Chondrocyte (in vitro differentiated cells): Measurements from ENCODE around the gene SLCO4A1. TPM values are rescaled to one million over a fixed set of nuclear protein-coding genes. Genes with fewer than 3 reads are reported as not detected.
A peak's percentile ranks its signal among the peaks of the same experiment; 100 is the strongest.

ENCODE experiments used
- DNase-seq: peaks from one replicate; pipeline ENCODE4 v3.0.0; 2021; ENCODE audit warnings: mixed read lengths, low spot score
- H3K27ac Mint-ChIP-seq: one replicate; pipeline ENCODE4 v1.8.0; 2021; ENCODE audit warnings: mild to moderate bottlenecking, moderate library complexity, mixed read lengths; ENCODE audit not compliant: unreplicated experiment
- H3K27me3 Mint-ChIP-seq: 2 replicates; pipeline ENCODE4 v1.8.0; 2021; ENCODE audit warnings: low read depth, mixed read lengths
- H3K36me3 Mint-ChIP-seq: 2 replicates; pipeline ENCODE4 v1.8.0; 2021; ENCODE audit warnings: low read depth, mixed read lengths
- H3K4me1 Mint-ChIP-seq: 2 replicates; pipeline ENCODE4 v1.8.0; 2021; ENCODE audit warnings: low read depth, mild to moderate bottlenecking, mixed read lengths
- H3K4me3 Mint-ChIP-seq: one replicate; pipeline ENCODE4 v1.8.0; 2021; ENCODE audit warnings: mild to moderate bottlenecking, moderate library complexity, mixed read lengths; ENCODE audit not compliant: unreplicated experiment
- H3K9me3 Mint-ChIP-seq: 2 replicates; pipeline ENCODE4 v1.8.0; 2021; ENCODE audit warnings: low read depth, mixed read lengths
- total RNA-seq: library from RNA; stranded (reverse); gene quantifications from 3 replicates; pipeline ENCODE4 v1.2.1, GENCODE V29; 2021
- TF ChIP-seq, protein P1 (sequence below): fragments of 200-600 bp; sonication (generic); IDR thresholded peaks from 2 replicates; pipeline ENCODE4 v1.5.0; 2021; ENCODE audit warnings: antibody characterized with exemption, mild to moderate bottlenecking, moderate library complexity

Gene SLCO4A1
- total RNA-seq, 1 donor from 2014 or later = not detected

- Mint-ChIP-seq H3K4me1 (no peaks in the 10 kb centered on the region), H3K4me3 (no peak overlapping the region), H3K9me3 (peaks cover 10% of the 10 kb centered on the region), H3K36me3 (no peaks in the 10 kb centered on the region), H3K27ac (no peak overlapping the region), H3K27me3 (peaks cover 65% of the 10 kb centered on the region)
- peak; percentile 19 for DNase-seq
- TF ChIP-seq, protein P1, sequence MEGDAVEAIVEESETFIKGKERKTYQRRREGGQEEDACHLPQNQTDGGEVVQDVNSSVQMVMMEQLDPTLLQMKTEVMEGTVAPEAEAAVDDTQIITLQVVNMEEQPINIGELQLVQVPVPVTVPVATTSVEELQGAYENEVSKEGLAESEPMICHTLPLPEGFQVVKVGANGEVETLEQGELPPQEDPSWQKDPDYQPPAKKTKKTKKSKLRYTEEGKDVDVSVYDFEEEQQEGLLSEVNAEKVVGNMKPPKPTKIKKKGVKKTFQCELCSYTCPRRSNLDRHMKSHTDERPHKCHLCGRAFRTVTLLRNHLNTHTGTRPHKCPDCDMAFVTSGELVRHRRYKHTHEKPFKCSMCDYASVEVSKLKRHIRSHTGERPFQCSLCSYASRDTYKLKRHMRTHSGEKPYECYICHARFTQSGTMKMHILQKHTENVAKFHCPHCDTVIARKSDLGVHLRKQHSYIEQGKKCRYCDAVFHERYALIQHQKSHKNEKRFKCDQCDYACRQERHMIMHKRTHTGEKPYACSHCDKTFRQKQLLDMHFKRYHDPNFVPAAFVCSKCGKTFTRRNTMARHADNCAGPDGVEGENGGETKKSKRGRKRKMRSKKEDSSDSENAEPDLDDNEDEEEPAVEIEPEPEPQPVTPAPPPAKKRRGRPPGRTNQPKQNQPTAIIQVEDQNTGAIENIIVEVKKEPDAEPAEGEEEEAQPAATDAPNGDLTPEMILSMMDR = no peak
These were observed 72.5 kb downstream of the SLCO4A1 start for GRCh38 chr20:62714799-62715198.

DNA sequence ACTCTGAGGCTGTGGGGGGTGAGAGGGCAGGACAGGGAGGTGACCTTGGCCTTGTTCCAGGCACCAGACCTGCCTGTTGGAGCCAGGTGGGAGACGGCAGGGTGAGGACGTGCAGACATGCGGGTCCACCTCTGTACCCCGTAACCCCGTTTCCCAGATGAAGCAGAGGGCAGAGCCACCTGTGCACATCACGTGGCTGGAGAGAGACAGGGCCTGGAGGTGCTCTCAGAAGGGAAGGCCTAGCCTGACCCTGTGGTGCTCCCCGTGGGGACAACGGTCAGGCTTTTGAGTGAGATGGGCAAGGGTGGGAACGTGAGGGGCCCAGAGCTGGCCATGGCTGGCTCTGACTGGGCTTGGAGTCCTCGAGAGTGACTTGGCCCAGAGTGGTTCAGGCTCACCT is 72.9 kb downstream of the SLCO4A1 start:
- Mint-ChIP-seq H3K27ac (no peak overlapping the region), H3K9me3 (peaks cover 11% of the 10 kb centered on the region), H3K4me3 (no peak overlapping the region), H3K27me3 (peaks cover 62% of the 10 kb centered on the region), H3K36me3 (no peaks in the 10 kb centered on the region), H3K4me1 (no peaks in the 10 kb centered on the region)
- TF ChIP-seq, protein P1 = no peak
- peak; percentile 68 for DNase-seq

DNA sequence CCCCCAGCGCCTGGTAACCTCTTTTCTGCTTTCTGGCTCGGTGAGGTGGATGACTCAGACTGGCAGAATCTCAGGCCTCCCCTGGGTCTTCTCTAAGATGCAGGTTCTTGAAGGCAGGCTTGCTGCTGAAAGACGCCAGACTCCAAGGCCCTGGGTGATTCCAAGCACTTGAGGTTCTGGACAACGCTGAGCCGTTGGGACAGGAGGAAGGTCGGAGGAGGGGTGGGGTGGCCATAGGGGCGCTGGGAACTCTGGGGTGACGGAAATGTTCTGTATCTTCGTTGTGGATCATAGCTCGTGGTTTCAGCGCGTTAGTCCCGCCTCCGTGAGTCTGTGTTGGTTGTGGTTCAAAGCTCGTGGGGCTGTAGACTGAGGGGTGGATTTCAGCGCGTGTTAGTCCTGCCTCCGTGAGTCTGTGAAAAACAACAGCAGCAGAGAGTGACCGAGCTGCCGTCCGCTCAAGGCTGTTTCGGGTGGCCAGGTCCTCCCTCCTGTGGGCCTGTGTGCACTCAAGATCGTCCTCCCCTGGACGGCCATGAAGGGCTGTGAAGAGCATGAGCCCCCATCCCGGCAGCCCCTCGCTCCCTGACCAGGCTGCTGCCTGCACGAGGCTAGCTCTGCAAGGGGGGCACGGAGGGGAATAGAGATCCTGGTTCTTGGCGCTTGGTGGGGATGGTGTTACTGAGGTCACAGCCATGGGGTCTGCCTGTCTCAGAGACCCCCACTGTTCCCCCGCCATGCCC is 74.1 kb downstream of the SLCO4A1 start:
- H3K4me3 Mint-ChIP-seq = no peak overlapping the region
- no peaks in the 10 kb centered on the region for H3K4me1 Mint-ChIP-seq

GRCh38 chr20:62716941-62717310 is 74.6 kb downstream of the SLCO4A1 start:
- H3K4me1 Mint-ChIP-seq = no peaks in the 10 kb centered on the region
- H3K4me3 Mint-ChIP-seq = no peak overlapping the region
- H3K27me3 Mint-ChIP-seq = peaks cover 59% of the 10 kb centered on the region
- peaks cover 5% of the 10 kb centered on the region for H3K36me3 Mint-ChIP-seq
- TF ChIP-seq, protein P1 = no peak
- H3K27ac Mint-ChIP-seq = no peak overlapping the region
- DNase-seq = peak; percentile 71
- peaks cover 27% of the 10 kb centered on the region for H3K9me3 Mint-ChIP-seq

More for the DNA sequence above, 74.1 kb downstream of the SLCO4A1 start:
- DNase-seq = no peak
- no peak overlapping the region for H3K27ac Mint-ChIP-seq
- H3K27me3 Mint-ChIP-seq = peaks cover 57% of the 10 kb centered on the region
- H3K36me3 Mint-ChIP-seq = peaks cover under 1% of the 10 kb centered on the region
- H3K9me3 Mint-ChIP-seq = peaks cover 21% of the 10 kb centered on the region
- TF ChIP-seq, protein P1 = no peak

- H3K4me3 Mint-ChIP-seq = no peak overlapping the region
- peaks cover 60% of the 10 kb centered on the region for H3K27me3 Mint-ChIP-seq
- TF ChIP-seq, protein P1 = no peak
- H3K36me3 Mint-ChIP-seq = peaks cover 7% of the 10 kb centered on the region
- peak; percentile 79 for DNase-seq
- no peaks in the 10 kb centered on the region for H3K4me1 Mint-ChIP-seq
- H3K27ac Mint-ChIP-seq = no peak overlapping the region
- H3K9me3 Mint-ChIP-seq = peaks cover 27% of the 10 kb centered on the region
These were observed 75.6 kb downstream of the SLCO4A1 start for GRCh38 chr20:62717933-62718332.
